SU-DHL-6 (cell line): ENCODE measurements around the gene TRA2B.

ENCODE experiments used
- H2AFZ ChIP-seq: fragments of 200-600 bp; sonication (generic); 2 replicates; pipeline ENCODE4 v1.6.1; 2014; ENCODE audit warnings: low read depth, mild to moderate bottlenecking, moderate library complexity, mixed read lengths, antibody characterized with exemption, low read length; ENCODE audit not compliant: severe bottlenecking
- H3F3A ChIP-seq: fragments of 200-600 bp; shearing (Covaris generic); 2 replicates; pipeline ENCODE4 v1.6.0; 2016; ENCODE audit warnings: antibody characterized with exemption, mild to moderate bottlenecking; ENCODE audit not compliant: insufficient read depth
- H3K27ac ChIP-seq: fragments of 200-600 bp; sonication (generic); 2 replicates; pipeline ENCODE4 v1.5.1; 2016; ENCODE audit warnings: low read depth, mild to moderate bottlenecking, low read length, moderate library complexity, mixed read lengths
- H3K27me3 ChIP-seq: fragments of 200-600 bp; sonication (generic), shearing (Covaris generic); 2 replicates; pipeline ENCODE4 v1.6.0; 2014; ENCODE audit warnings: mild to moderate bottlenecking, low read length
- H3K36me3 ChIP-seq: fragments of 200-600 bp; sonication (generic); 2 replicates; pipeline ENCODE4 v1.6.1; 2014; ENCODE audit warnings: mild to moderate bottlenecking, low read length, mixed read lengths
- H3K4me2 ChIP-seq: fragments of 300-600, 200-600 bp; shearing (Covaris generic), sonication (generic); 2 replicates; pipeline ENCODE4 v1.6.0; 2014; ENCODE audit warnings: low read length, low read depth, mild to moderate bottlenecking; ENCODE audit not compliant: poor library complexity, severe bottlenecking
- H3K4me3 ChIP-seq: fragments of 200-600 bp; sonication (generic); 2 replicates; pipeline ENCODE4 v1.5.1; 2014; ENCODE audit warnings: antibody characterized with exemption, low read length, mild to moderate bottlenecking, mixed read lengths; ENCODE audit not compliant: insufficient read depth, poor library complexity, severe bottlenecking
- H3K79me2 ChIP-seq: fragments of 200-600 bp; sonication (generic); 2 replicates; pipeline ENCODE4 v1.6.1; 2014; ENCODE audit warnings: mild to moderate bottlenecking, low read length, moderate library complexity; ENCODE audit not compliant: insufficient read depth
- H3K9ac ChIP-seq: fragments of 200-600 bp; sonication (generic); 2 replicates; pipeline ENCODE4 v1.7.0; 2014; ENCODE audit warnings: mild to moderate bottlenecking, low read length
- H3K9me2 ChIP-seq: fragments of 200-600 bp; sonication (generic); replicated peaks from 2 replicates; pipeline ENCODE4 v1.6.1; 2014; ENCODE audit warnings: low read length; ENCODE audit not compliant: insufficient read depth
- H3K9me3 ChIP-seq: fragments of 200-600 bp; sonication (generic); 2 replicates; pipeline ENCODE4 v1.6.1; 2014; ENCODE audit warnings: low read length, mixed read lengths; ENCODE audit not compliant: insufficient read depth
- H4K20me1 ChIP-seq: fragments of 200-600 bp; sonication (generic); 2 replicates; pipeline ENCODE4 v1.6.1; 2014; ENCODE audit warnings: low read depth, mild to moderate bottlenecking, antibody characterized with exemption, low read length, moderate library complexity, mixed read lengths
- CTCF ChIP-seq: fragments of 200-600 bp; sonication (generic); IDR thresholded peaks from one replicate; pipeline ENCODE4 v1.5.1; 2017; ENCODE audit warnings: antibody characterized with exemption, mild to moderate bottlenecking, low read length, moderate library complexity; ENCODE audit not compliant: insufficient read depth, poor library complexity, severe bottlenecking
- EZH2phosphoT487 ChIP-seq: fragments of 200-600 bp; sonication (generic), shearing (Covaris generic); conservative IDR thresholded peaks from 2 replicates; pipeline ENCODE4 v1.6.1; 2018; ENCODE audit warnings: mild to moderate bottlenecking, antibody characterized with exemption, low read length, moderate library complexity, mixed read lengths

Gene TRA2B

GRCh38 chr3:185937689-185938374, at the start of gene TRA2B:
TRA2B (minus strand) TSS chr3:185938014; CDS start chr3:185937860, 154 bp downstream.
- Histone ChIP-seq H3F3A (peaks cover 18% of the 10 kb centered on the region; the same call in 1 of the 2 replicates), H3K9me3 (no peaks in the 10 kb centered on the region), H3K27me3 (no peaks in the 10 kb centered on the region), H3K27ac (peak within 1 kb of the TSS; percentile 90), H3K9ac (peak within 1 kb of the TSS; percentile 98), H3K9me2 (no peaks in the 10 kb centered on the region), H3K36me3 (peaks cover 16% of the 10 kb centered on the region), H2AFZ (peak within 1 kb of the TSS; percentile 69), H3K79me2 (peaks cover 49% of the 10 kb centered on the region), H4K20me1 (peaks cover 39% of the 10 kb centered on the region), H3K4me2 (peak within 1 kb of the TSS; percentile 98), H3K4me3 (peak within 1 kb of the TSS; percentile 97)
- no peak for TF ChIP-seq CTCF
- no peak for TF ChIP-seq EZH2phosphoT487

GRCh38 chr3:185986198-185986777, 48.5 kb upstream of the TRA2B start:
- Histone ChIP-seq H3K79me2 (no peaks in the 10 kb centered on the region), H2AFZ (no peak overlapping the region), H3K9me3 (no peaks in the 10 kb centered on the region), H3K4me3 (no peak overlapping the region), H3F3A (no peaks in the 10 kb centered on the region), H3K4me2 (no peak overlapping the region), H3K36me3 (no peaks in the 10 kb centered on the region), H3K27me3 (no peaks in the 10 kb centered on the region), H3K27ac (no peak overlapping the region), H3K9me2 (no peaks in the 10 kb centered on the region), H3K9ac (no peak overlapping the region), H4K20me1 (no peaks in the 10 kb centered on the region)
- TF ChIP-seq EZH2phosphoT487 = no peak

- TF ChIP-seq CTCF = no peak
- no peak for TF ChIP-seq EZH2phosphoT487
- no peak overlapping the region for H3K9ac ChIP-seq
- no peak overlapping the region for H3K4me2 ChIP-seq
- no peaks in the 10 kb centered on the region for H3F3A ChIP-seq
- no peak overlapping the region for H3K4me3 ChIP-seq
- H3K27ac ChIP-seq = no peak overlapping the region
- H3K9me3 ChIP-seq = no peaks in the 10 kb centered on the region
- H3K36me3 ChIP-seq = no peaks in the 10 kb centered on the region
- no peaks in the 10 kb centered on the region for H4K20me1 ChIP-seq
- no peak overlapping the region for H2AFZ ChIP-seq
- H3K9me2 ChIP-seq = no peaks in the 10 kb centered on the region
- no peaks in the 10 kb centered on the region for H3K79me2 ChIP-seq
- no peaks in the 10 kb centered on the region for H3K27me3 ChIP-seq
Observed at GRCh38 chr3:185984203-185984602, 46.4 kb upstream of the TRA2B start.

- no peaks in the 10 kb centered on the region for H3K36me3 ChIP-seq
- no peak overlapping the region for H3K27ac ChIP-seq
- no peak overlapping the region for H2AFZ ChIP-seq
- TF ChIP-seq CTCF (peak; percentile 69), EZH2phosphoT487 (no peak)
- no peak overlapping the region for H3K4me3 ChIP-seq
- H3F3A ChIP-seq = no peaks in the 10 kb centered on the region
- no peaks in the 10 kb centered on the region for H4K20me1 ChIP-seq
- no peaks in the 10 kb centered on the region for H3K79me2 ChIP-seq
- H3K9ac ChIP-seq = no peak overlapping the region
- H3K27me3 ChIP-seq = no peaks in the 10 kb centered on the region
- H3K9me2 ChIP-seq = no peaks in the 10 kb centered on the region
- no peaks in the 10 kb centered on the region for H3K9me3 ChIP-seq
- H3K4me2 ChIP-seq = no peak overlapping the region
Observed at GRCh38 chr3:185983495-185984141, 45.8 kb upstream of the TRA2B start.
